DMS53 treated with DMSO at 0.1 percent for 48 hours (cell line): Measurements from ENCODE around the gene AQP6.

Experiments used
- DNase-seq: peaks from one replicate; lab custom pipeline; 2025; ENCODE audit not compliant: unreplicated experiment; lab: John Stamatoyannopoulos, UW

The AQP6 gene

DNA sequence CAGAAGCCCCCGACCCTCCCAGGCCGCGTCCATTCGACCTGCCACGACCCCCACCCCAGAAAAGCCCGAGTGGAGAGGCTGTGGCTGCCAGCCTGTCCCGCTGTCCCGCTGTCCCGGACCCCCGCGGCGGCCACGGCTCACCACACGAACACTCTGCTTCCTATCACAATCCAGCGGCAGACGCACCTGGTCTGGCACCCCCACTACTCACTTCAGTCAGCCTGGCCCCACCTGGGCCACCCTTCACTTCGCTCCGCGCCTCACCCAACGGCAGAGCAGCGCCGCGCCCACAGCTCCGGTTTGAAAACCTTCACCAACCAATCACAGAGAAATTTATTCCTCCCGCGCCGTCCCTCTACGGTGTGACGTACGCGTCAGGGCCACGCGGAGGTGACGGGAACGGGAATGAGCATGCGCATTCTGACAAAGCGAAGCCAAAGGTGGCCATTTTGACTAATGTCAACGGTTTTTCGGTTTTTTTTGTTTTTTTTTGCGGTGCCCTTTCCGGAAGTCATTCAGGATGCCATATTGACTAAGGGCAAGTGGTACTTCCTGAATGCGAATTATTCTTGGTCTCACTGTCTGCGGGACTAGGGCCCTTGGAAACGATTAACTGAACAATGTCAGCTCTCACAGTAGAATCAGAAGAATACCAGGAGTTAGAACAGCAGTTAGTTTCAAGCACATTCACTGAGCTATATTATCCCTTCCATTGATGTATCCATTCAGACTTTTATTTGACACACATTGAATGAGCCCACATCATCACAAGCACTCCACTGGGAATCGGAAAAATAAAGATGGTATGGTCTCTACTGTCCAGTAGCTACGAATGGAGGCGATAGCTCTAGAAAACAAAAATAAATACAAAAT lies 52.7 kb downstream of the AQP6 start, which contains the start of gene RACGAP1:
Gene RACGAP1, minus strand, starts transcription at position 308 of the 873 bp plus-strand sequence. CDS start 8,779 bp downstream, outside the sequence.
- peak; percentile 97 for DNase-seq

GRCh38 chr12:50026691-50027090 lies 53.9 kb downstream of the AQP6 start:
- no peak for DNase-seq
